Vagina (tissue), 2 donors: ENCODE data around the gene IL18BP.

Experiments
- POLR2AphosphoS5 ChIP-seq, 2 donors: sonication (generic); formaldehyde crosslinking; IDR thresholded peaks; one replicate each; pipeline ENCODE4 v1.9.0; 2017; ENCODE audit warnings: antibody characterized with exemption in 2 of 2, mild to moderate bottlenecking in 2 of 2, low read depth in 1 of 2; ENCODE audit not compliant: insufficient read depth in 1 of 2
- TF ChIP-seq, protein P1 (sequence below), 3 experiments: fragments of 450-650 bp in 2 of 3; fragments of 200-600 bp in 1 of 3; sonication (generic) in 1 of 3; IDR thresholded peaks; one replicate each; pipeline ENCODE4 v1.5.1; 2017 to 2019; ENCODE audit warnings: antibody characterized with exemption in 3 of 3, mild to moderate bottlenecking in 2 of 3, moderate library complexity in 2 of 3

DNA sequence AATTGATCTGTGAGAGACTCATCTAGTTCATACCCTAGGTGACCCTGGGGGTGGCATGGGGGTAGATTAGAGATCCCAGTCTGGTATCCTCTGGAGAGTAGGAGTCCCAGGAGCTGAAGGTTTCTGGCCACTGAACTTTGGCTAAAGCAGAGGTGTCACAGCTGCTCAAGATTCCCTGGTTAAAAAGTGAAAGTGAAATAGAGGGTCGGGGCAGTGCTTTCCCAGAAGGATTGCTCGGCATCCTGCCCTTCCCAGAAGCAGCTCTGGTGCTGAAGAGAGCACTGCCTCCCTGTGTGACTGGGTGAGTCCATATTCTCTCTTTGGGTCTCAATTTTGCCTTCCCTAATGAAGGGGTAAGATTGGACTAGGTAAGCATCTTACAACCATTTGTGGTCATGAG lies 653 bp downstream of the IL18BP start:
- TF ChIP-seq, protein P1, sequence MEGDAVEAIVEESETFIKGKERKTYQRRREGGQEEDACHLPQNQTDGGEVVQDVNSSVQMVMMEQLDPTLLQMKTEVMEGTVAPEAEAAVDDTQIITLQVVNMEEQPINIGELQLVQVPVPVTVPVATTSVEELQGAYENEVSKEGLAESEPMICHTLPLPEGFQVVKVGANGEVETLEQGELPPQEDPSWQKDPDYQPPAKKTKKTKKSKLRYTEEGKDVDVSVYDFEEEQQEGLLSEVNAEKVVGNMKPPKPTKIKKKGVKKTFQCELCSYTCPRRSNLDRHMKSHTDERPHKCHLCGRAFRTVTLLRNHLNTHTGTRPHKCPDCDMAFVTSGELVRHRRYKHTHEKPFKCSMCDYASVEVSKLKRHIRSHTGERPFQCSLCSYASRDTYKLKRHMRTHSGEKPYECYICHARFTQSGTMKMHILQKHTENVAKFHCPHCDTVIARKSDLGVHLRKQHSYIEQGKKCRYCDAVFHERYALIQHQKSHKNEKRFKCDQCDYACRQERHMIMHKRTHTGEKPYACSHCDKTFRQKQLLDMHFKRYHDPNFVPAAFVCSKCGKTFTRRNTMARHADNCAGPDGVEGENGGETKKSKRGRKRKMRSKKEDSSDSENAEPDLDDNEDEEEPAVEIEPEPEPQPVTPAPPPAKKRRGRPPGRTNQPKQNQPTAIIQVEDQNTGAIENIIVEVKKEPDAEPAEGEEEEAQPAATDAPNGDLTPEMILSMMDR (IDR thresholded peaks at IDR 0.05) = no peak
- TF ChIP-seq POLR2AphosphoS5 (IDR thresholded peaks at IDR 0.05; ENCODE audit: insufficient read depth in 1 of 2, low read depth in 1 of 2) = no peak
